ENCODE measurements around the gene DIAPH1.

DIAPH1 gene

GRCh38 chr5:141605523-141606277, 13.1 kb downstream of the DIAPH1 start:
- H3K27me3 ChIP-seq (ENCODE audit: low read depth, low read length), result no peaks in the 10 kb centered on the region
- no peaks in the 10 kb centered on the region for H3K36me3 ChIP-seq (replicated peaks; ENCODE audit: low read depth, low read length)
- TF ChIP-seq CTCF (IDR thresholded peaks at IDR 0.05; ENCODE audit: low read depth, low read length) (no peak), EZH2phosphoT487 (IDR thresholded peaks at IDR 0.05; ENCODE audit: low read depth) (no peak)
- peak overlapping the region; percentile 78 for H3K27ac ChIP-seq (ENCODE audit: low read length)
- peaks cover 8% of the 10 kb centered on the region; the same call in 1 of the 2 replicates for H4K20me1 ChIP-seq (ENCODE audit: insufficient read depth, low read length)
- no peak overlapping the region for H2AFZ ChIP-seq (ENCODE audit: low read depth, low read length)
- no peaks in the 10 kb centered on the region for H3K9me3 ChIP-seq (ENCODE audit: insufficient read depth, low read length)
- H3K9ac ChIP-seq (ENCODE audit: low read length), result peak overlapping the region; percentile 24; the same call in 1 of the 2 replicates
- peak overlapping the region; percentile 51 for H3K4me3 ChIP-seq (ENCODE audit: low read length)
- peaks cover 29% of the 10 kb centered on the region for H3K4me1 ChIP-seq (ENCODE audit: low read length)
- peak overlapping the region; percentile 74 for H3K4me2 ChIP-seq (ENCODE audit: low read length)
- H3K79me2 ChIP-seq (ENCODE audit: low read length), result peaks cover 80% of the 10 kb centered on the region

- no peak overlapping the region for H2AFZ ChIP-seq (ENCODE audit: low read depth, low read length)
- no peak for TF ChIP-seq EZH2phosphoT487 (IDR thresholded peaks at IDR 0.05; ENCODE audit: low read depth)
- no peak for TF ChIP-seq CTCF (IDR thresholded peaks at IDR 0.05; ENCODE audit: low read depth, low read length)
- H4K20me1 ChIP-seq (ENCODE audit: insufficient read depth, low read length), result peaks cover 8% of the 10 kb centered on the region
- H3K9me3 ChIP-seq (ENCODE audit: insufficient read depth, low read length), result no peaks in the 10 kb centered on the region
- H3K79me2 ChIP-seq (ENCODE audit: low read length), result peaks cover 84% of the 10 kb centered on the region
- no peak overlapping the region for H3K4me2 ChIP-seq (ENCODE audit: low read length)
- peaks cover 29% of the 10 kb centered on the region for H3K4me1 ChIP-seq (ENCODE audit: low read length)
- H3K36me3 ChIP-seq (replicated peaks; ENCODE audit: low read depth, low read length), result no peaks in the 10 kb centered on the region
- H3K27me3 ChIP-seq (ENCODE audit: low read depth, low read length), result no peaks in the 10 kb centered on the region
- no peak overlapping the region for H3K4me3 ChIP-seq (ENCODE audit: low read length)
- no peak overlapping the region for H3K27ac ChIP-seq (ENCODE audit: low read length)
- H3K9ac ChIP-seq (ENCODE audit: low read length), result no peak overlapping the region
Measured at GRCh38 chr5:141603923-141604717, 14.7 kb downstream of the DIAPH1 start.

- no peak overlapping the region for H2AFZ ChIP-seq (ENCODE audit: low read depth, low read length)
- TF ChIP-seq EZH2phosphoT487 (IDR thresholded peaks at IDR 0.05; ENCODE audit: low read depth), result no peak
- TF ChIP-seq CTCF (IDR thresholded peaks at IDR 0.05; ENCODE audit: low read depth, low read length), result no peak
- H3K27ac ChIP-seq (ENCODE audit: low read length), result no peak overlapping the region
- peaks cover 75% of the 10 kb centered on the region for H3K79me2 ChIP-seq (ENCODE audit: low read length)
- H3K36me3 ChIP-seq (replicated peaks; ENCODE audit: low read depth, low read length), result no peaks in the 10 kb centered on the region
- peaks cover 15% of the 10 kb centered on the region for H4K20me1 ChIP-seq (ENCODE audit: insufficient read depth, low read length)
- H3K9me3 ChIP-seq (ENCODE audit: insufficient read depth, low read length), result no peaks in the 10 kb centered on the region
- no peak overlapping the region for H3K9ac ChIP-seq (ENCODE audit: low read length)
- no peak overlapping the region for H3K4me2 ChIP-seq (ENCODE audit: low read length)
- H3K4me3 ChIP-seq (ENCODE audit: low read length), result no peak overlapping the region
- no peaks in the 10 kb centered on the region for H3K27me3 ChIP-seq (ENCODE audit: low read depth, low read length)
- peaks cover 33% of the 10 kb centered on the region for H3K4me1 ChIP-seq (ENCODE audit: low read length)
Measured at GRCh38 chr5:141602606-141603005, 16.2 kb downstream of the DIAPH1 start.

All from OCI-LY3 (cell line).